HEK293 (cell line): ENCODE measurements around the gene CD46.

Experiments
- CTCF ChIA-PET: fragments of 350-600 bp; formaldehyde crosslinking; extraction: SDS; loops from one replicate; lab custom pipeline; 2021; ENCODE audit warnings: antibody characterized with exemption; lab: Yijun Ruan, JAX
- POLR2A ChIA-PET: fragments of 300-600 bp; formaldehyde crosslinking; extraction: SDS; loops from one replicate; lab custom pipeline; 2020; ENCODE audit warnings: antibody characterized with exemption, inconsistent platforms; lab: Yijun Ruan, JAX
- H3K27ac ChIP-seq: fragments of 200-500 bp; sonication (Bioruptor generic); 2 replicates; pipeline ENCODE4 v1.5.1; 2014; ENCODE audit warnings: low read depth, low read length, control low read depth, inconsistent platforms; ENCODE audit errors: extremely low read depth
- H3K36me3 ChIP-seq, 2 experiments: fragments of 200-500 bp in 1 of 2; sonication (Bioruptor generic) in 1 of 2; 1 replicate in 1 of 2; 2 replicates in 1 of 2; pipeline ENCODE4 v1.5.1; 2014 to 2017; ENCODE audit warnings: inconsistent platforms in 2 of 2, low read length in 2 of 2; ENCODE audit not compliant: control insufficient read depth in 2 of 2, insufficient read depth in 1 of 2
- H3K4me1 ChIP-seq: fragments of 200-500 bp; sonication (Bioruptor generic); 2 replicates; pipeline ENCODE4 v1.5.1; 2014; ENCODE audit warnings: mild to moderate bottlenecking, low read length, inconsistent platforms; ENCODE audit not compliant: control insufficient read depth, insufficient read depth
- H3K4me3 ChIP-seq: 2 replicates; pipeline ENCODE4 v1.5.1; 2011; ENCODE audit warnings: low read depth, mild to moderate bottlenecking, control low read depth, low read length, moderate library complexity
- H3K9me3 ChIP-seq: fragments of 200-500 bp; sonication (Bioruptor generic); 2 replicates; pipeline ENCODE4 v1.5.1; 2014; ENCODE audit warnings: low read depth, low read length, inconsistent platforms; ENCODE audit not compliant: control insufficient read depth, insufficient read depth
- BCL11A ChIP-seq: fragments of 450-650 bp; formaldehyde crosslinking; IDR thresholded peaks from 2 replicates; pipeline ENCODE4 v1.5.1; 2016; ENCODE audit warnings: low read depth, missing biosample characterization, missing genetic modification characterization
- GLI2 ChIP-seq: fragments of 450-650 bp; formaldehyde crosslinking; IDR thresholded peaks from 2 replicates; pipeline ENCODE4; 2017; ENCODE audit warnings: missing biosample characterization, missing genetic modification characterization, low read depth, borderline replicate concordance
- OSR2 ChIP-seq: fragments of 450-650 bp; formaldehyde crosslinking; IDR thresholded peaks from 2 replicates; pipeline ENCODE4 v1.5.1; 2016; ENCODE audit warnings: missing biosample characterization, missing genetic modification characterization
- PRDM2 ChIP-seq: fragments of 450-650 bp; formaldehyde crosslinking; IDR thresholded peaks from 2 replicates; pipeline ENCODE4 v1.5.1; 2016; ENCODE audit warnings: missing biosample characterization, missing genetic modification characterization, borderline replicate concordance
- WT1 ChIP-seq: fragments of 450-650 bp; formaldehyde crosslinking; IDR thresholded peaks from 2 replicates; pipeline ENCODE4 v1.5.1; 2016; ENCODE audit warnings: missing biosample characterization, missing genetic modification characterization
- ZBTB17 ChIP-seq: fragments of 450-650 bp; formaldehyde crosslinking; IDR thresholded peaks from 2 replicates; pipeline ENCODE4 v1.5.1; 2016; ENCODE audit warnings: missing biosample characterization, missing genetic modification characterization
- ZFP69B ChIP-seq: fragments of 450-650 bp; formaldehyde crosslinking; IDR thresholded peaks from 2 replicates; pipeline ENCODE4 v1.5.1; 2016; ENCODE audit warnings: missing biosample characterization, missing genetic modification characterization
- ZNF239 ChIP-seq: fragments of 450-650 bp; formaldehyde crosslinking; IDR thresholded peaks from 2 replicates; pipeline ENCODE4 v1.5.1; 2016; ENCODE audit warnings: missing biosample characterization, missing genetic modification characterization
- ZNF398 ChIP-seq: fragments of 450-650 bp; formaldehyde crosslinking; IDR thresholded peaks from 2 replicates; pipeline ENCODE4 v1.5.1; 2017; ENCODE audit warnings: missing biosample characterization, missing genetic modification characterization
- ZNF510 ChIP-seq: fragments of 450-650 bp; formaldehyde crosslinking; IDR thresholded peaks from 2 replicates; pipeline ENCODE4 v1.5.1; 2018; ENCODE audit warnings: mild to moderate bottlenecking, missing genetic modification characterization, missing biosample characterization; ENCODE audit not compliant: insufficient replicate concordance
- ZNF530 ChIP-seq: fragments of 450-650 bp; formaldehyde crosslinking; IDR thresholded peaks from 2 replicates; pipeline ENCODE4 v1.5.1; 2016; ENCODE audit warnings: low read depth, missing biosample characterization, missing genetic modification characterization
- ZXDB ChIP-seq: fragments of 450-650 bp; formaldehyde crosslinking; IDR thresholded peaks from 2 replicates; pipeline ENCODE4 v1.5.1; 2016; ENCODE audit warnings: missing biosample characterization, missing genetic modification characterization
- TF ChIP-seq, protein P1 (sequence below): fragments of 450-650 bp; formaldehyde crosslinking; IDR thresholded peaks from 2 replicates; pipeline ENCODE4 v1.5.1; 2016; ENCODE audit warnings: missing biosample characterization, missing genetic modification characterization
- TF ChIP-seq, protein P2 (sequence below): fragments of 450-650 bp; formaldehyde crosslinking; IDR thresholded peaks from 2 replicates; pipeline ENCODE4 v1.5.1; 2016; ENCODE audit warnings: missing biosample characterization, missing genetic modification characterization
- TF ChIP-seq, protein P3 (sequence below): fragments of 450-650 bp; formaldehyde crosslinking; IDR thresholded peaks from 2 replicates; pipeline ENCODE4 v1.5.1; 2017; ENCODE audit warnings: missing biosample characterization, missing genetic modification characterization

Gene CD46

DNA sequence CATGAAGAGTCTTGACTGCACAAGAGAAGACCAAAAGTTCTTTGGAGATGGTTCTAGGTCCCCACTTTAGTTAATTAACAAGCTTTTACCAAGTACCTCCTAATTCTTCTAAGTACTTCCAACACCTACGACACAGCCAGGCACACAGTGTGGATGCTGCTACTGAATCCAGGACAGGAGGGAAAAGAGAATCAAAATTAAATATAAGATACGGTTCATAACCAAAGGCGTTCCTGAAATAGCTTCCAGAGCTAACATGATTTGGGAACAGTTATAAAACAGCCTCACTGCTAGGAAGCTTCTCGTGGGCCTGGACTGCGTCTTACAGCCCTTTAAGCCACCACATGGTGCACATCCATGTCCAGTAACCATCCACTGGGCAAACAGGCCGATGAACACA is 84.1 kb downstream of the CD46 start:
- POLR2A ChIA-PET = no interaction called here
- CTCF ChIA-PET = interaction anchor here (6.1 kb wide), 1 partner anchor 33 kb away, joined by 27 read pairs; no protein-coding TSS in a partner anchor

More for the DNA sequence above, 84.1 kb downstream of the CD46 start:
- TF ChIP-seq OSR2 (tag by site-specific recombination) (no peak), ZNF530 (no peak), ZBTB17 (tag by site-specific recombination) (no peak), ZXDB (tag by site-specific recombination) (no peak), GLI2 (tag by site-specific recombination) (no peak), WT1 (no peak), BCL11A (no peak), ZFP69B (tag by site-specific recombination) (no peak), PRDM2 (no peak), ZNF398 (tag by site-specific recombination) (no peak), ZNF239 (tag by site-specific recombination) (no peak), ZNF510 (tag by site-specific recombination) (no peak)
- TF ChIP-seq, protein P1, sequence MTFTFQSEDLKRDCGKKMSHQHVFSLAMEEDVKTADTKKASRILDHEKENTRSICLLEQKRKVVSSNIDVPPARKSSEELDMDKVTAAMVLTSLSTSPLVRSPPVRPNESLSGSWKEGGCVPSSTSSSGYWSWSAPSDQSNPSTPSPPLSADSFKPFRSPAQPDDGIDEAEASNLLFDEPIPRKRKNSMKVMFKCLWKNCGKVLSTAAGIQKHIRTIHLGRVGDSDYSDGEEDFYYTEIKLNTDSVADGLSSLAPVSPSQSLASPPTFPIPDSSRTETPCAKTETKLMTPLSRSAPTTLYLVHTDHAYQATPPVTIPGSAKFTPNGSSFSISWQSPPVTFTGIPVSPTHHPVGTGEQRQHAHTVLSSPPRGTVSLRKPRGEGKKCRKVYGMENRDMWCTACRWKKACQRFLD (tag by site-specific recombination) = no peak
- TF ChIP-seq, protein P2, sequence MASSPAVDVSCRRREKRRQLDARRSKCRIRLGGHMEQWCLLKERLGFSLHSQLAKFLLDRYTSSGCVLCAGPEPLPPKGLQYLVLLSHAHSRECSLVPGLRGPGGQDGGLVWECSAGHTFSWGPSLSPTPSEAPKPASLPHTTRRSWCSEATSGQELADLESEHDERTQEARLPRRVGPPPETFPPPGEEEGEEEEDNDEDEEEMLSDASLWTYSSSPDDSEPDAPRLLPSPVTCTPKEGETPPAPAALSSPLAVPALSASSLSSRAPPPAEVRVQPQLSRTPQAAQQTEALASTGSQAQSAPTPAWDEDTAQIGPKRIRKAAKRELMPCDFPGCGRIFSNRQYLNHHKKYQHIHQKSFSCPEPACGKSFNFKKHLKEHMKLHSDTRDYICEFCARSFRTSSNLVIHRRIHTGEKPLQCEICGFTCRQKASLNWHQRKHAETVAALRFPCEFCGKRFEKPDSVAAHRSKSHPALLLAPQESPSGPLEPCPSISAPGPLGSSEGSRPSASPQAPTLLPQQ (tag by site-specific recombination) = no peak
- TF ChIP-seq, protein P3, sequence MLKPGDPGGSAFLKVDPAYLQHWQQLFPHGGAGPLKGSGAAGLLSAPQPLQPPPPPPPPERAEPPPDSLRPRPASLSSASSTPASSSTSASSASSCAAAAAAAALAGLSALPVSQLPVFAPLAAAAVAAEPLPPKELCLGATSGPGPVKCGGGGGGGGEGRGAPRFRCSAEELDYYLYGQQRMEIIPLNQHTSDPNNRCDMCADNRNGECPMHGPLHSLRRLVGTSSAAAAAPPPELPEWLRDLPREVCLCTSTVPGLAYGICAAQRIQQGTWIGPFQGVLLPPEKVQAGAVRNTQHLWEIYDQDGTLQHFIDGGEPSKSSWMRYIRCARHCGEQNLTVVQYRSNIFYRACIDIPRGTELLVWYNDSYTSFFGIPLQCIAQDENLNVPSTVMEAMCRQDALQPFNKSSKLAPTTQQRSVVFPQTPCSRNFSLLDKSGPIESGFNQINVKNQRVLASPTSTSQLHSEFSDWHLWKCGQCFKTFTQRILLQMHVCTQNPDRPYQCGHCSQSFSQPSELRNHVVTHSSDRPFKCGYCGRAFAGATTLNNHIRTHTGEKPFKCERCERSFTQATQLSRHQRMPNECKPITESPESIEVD (tag by site-specific recombination) = no peak
- no peak overlapping the region for H3K4me3 ChIP-seq
- no peaks in the 10 kb centered on the region for H3K9me3 ChIP-seq
- no peaks in the 10 kb centered on the region for H3K4me1 ChIP-seq
- peaks cover 0 to 24% of the 10 kb centered on the region in 2 experiments; a peak in 1 of 3 replicates for H3K36me3 ChIP-seq
- H3K27ac ChIP-seq = no peak overlapping the region
